HepG2 (cell line): ENCODE measurements around the gene CKM.
A peak's percentile ranks its signal among the peaks of the same experiment; 100 is the strongest.

Experiments
- BHLHE40 ChIP-seq: IDR thresholded peaks from 2 replicates; pipeline ENCODE4 v1.6.1; 2011; ENCODE audit warnings: low read length, improper control_type of control experiment
- CTCF ChIP-seq: sonication (generic); formaldehyde crosslinking; IDR thresholded peaks from 2 replicates; pipeline ENCODE4 v1.5.0; 2020; ENCODE audit warnings: mild to moderate bottlenecking, missing genetic modification reagents, moderate library complexity
- MAFK ChIP-seq, 2 experiments: IDR thresholded peaks in 1 of 2; conservative IDR thresholded peaks in 1 of 2; 2 replicates each; pipeline ENCODE4 v1.6.1; 2011; ENCODE audit warnings: improper control_type of control experiment in 2 of 2, low read length in 2 of 2
- MAX ChIP-seq: IDR thresholded peaks from 2 replicates; pipeline ENCODE4 v1.6.1; 2012; ENCODE audit warnings: inconsistent platforms
- PBX3 ChIP-seq: sonication (generic); formaldehyde crosslinking; IDR thresholded peaks from 2 replicates; pipeline ENCODE4 v1.8.1; 2023; ENCODE audit warnings: missing genetic modification reagents, inconsistent platforms, borderline replicate concordance
- PHB2 ChIP-seq: fragments of 450-650 bp; IDR thresholded peaks from 2 replicates; pipeline ENCODE4 v1.6.1; 2018; ENCODE audit not compliant: partially characterized antibody
- POLR2AphosphoS5 ChIP-seq: IDR thresholded peaks from 2 replicates; pipeline ENCODE4 v1.6.1; 2012; ENCODE audit warnings: low read depth, low read length
- RXRA ChIP-seq: sonication (generic); formaldehyde crosslinking; IDR thresholded peaks from 2 replicates; pipeline ENCODE4 v1.5.1; 2020; ENCODE audit warnings: missing genetic modification reagents
- TARDBP ChIP-seq: sonication (generic); formaldehyde crosslinking; IDR thresholded peaks from 2 replicates; pipeline ENCODE4 v1.8.0; 2022; ENCODE audit warnings: mild to moderate bottlenecking, missing genetic modification reagents

GRCh38 chr19:45370410-45371204 is 47.9 kb upstream of the CKM start, which contains the start of gene ERCC2:
- TF ChIP-seq POLR2AphosphoS5 (peak; percentile 65; the same call in 1 of the 2 replicates), TARDBP (CRISPR knock-in tag) (0 out of 2 replicates have a peak, but pooled peaks have one; percentile 0), PBX3 (CRISPR knock-in tag) (peak; percentile 98; the same call in 1 of the 2 replicates), PHB2 (no peak), BHLHE40 (no peak), MAFK (conservative IDR thresholded peaks at IDR 0.05 in 1 of 2, IDR thresholded peaks at IDR 0.05 in 1 of 2; ENCODE audit: low read length in 2 of 2) (no peak), RXRA (CRISPR knock-in tag) (no peak), MAX (no peak; the same call in 1 of the 2 replicates), CTCF (CRISPR knock-in tag) (no peak)
